ENCODE results near the gene OR2S2.

OR2S2 gene

DNA sequence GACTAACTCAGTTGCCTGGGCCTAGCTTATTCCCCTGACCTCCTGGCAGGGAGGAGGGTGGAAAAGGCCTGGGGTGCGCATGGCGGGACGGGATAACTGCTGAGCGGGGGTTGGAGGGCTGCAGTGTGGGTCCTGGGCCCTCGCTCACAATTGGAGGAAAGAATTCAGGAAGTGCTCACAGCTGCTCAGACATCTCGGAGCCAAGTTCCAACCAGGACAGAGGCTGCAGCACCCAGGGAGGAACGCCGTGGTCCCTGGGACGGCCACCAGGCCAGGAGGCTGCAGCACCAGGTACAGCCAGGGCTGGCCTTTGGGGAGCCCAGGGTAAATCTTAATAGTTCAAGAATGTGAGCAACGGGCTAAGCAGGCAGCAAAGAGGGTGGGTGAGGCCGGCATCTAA lies 48.7 kb downstream of the OR2S2 start, which contains the start of gene SPAAR:
SPAAR (plus strand) TSS at position 217 of the 400 bp plus-strand sequence. CDS start 974 bp downstream, outside the sequence.
- DNase-seq (ENCODE audit: low read depth in 2 of 2), result no peak

GRCh38 chr9:35908504-35909125 lies 49.3 kb downstream of the OR2S2 start:
- no peak for DNase-seq (ENCODE audit: low read depth in 2 of 2)

DNA sequence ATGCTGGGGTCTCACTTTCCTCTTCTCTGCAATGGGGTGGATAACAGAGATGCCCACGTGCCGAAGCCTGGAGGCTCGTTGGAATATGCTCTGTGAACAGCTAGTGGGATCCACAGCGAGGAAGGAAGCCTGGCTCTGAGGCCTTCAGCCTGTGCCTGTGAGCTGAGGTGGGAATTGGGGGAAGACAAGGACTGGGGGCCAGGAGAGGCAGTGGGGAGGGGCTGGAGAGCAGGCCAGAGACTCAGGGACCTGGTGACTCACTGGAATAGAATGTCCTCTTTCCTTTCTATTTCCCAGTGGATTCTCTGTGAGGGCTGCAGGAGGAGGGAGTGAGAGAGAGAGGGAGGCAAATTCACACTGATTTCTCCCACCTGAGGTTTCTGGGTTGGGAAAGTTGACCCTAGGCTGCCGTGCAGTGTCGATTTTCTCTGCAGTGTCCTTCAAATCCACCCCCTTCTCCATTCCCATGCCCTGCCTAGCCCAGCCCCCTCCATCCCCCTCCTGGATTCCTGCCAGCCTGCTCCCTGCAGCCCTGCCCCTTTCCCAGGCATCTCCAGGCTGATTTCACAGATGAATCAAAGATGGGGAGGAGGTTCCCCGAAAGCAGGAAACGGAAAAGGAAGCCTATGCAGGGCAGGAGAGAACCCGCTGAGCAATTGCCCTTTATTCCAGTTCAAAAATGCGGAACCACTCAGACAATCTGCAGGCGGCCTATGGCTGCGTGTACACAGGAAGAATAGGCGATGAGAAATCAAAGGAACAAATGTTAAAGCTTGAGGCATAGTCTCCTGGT lies 50.0 kb downstream of the OR2S2 start:
- DNase-seq (ENCODE audit: low read depth in 2 of 2), result no peak
